Ascending aorta (tissue), 2 donors: ENCODE data around the gene ATP11A. TPM values are rescaled to one million over a fixed set of nuclear protein-coding genes. Genes with fewer than 3 reads are reported as not detected.

ENCODE experiments used
- DNase-seq, 2 donors: peaks; one replicate each; pipeline ENCODE4 v3.0.0-alpha.2; 2019; ENCODE audit warnings: low spot score in 2 of 2
- H3K27ac ChIP-seq, 2 donors: fragments of 200-600 bp; sonication (generic); one replicate each; pipeline ENCODE4 v1.5.1; 2016 to 2017; ENCODE audit warnings: mild to moderate bottlenecking in 1 of 2
- H3K27me3 ChIP-seq: fragments of 200-600 bp; sonication (generic); one replicate; pipeline ENCODE4 v1.5.1; 2017
- H3K36me3 ChIP-seq, 2 donors: fragments of 200-600 bp; sonication (generic); one replicate each; pipeline ENCODE4 v1.5.1; 2016
- H3K4me1 ChIP-seq, 2 donors: fragments of 200-600 bp; sonication (generic); one replicate each; pipeline ENCODE4 v1.5.1; 2016 to 2017; ENCODE audit warnings: mild to moderate bottlenecking in 1 of 2
- H3K4me3 ChIP-seq, 2 donors: fragments of 200-600 bp; sonication (generic); one replicate each; pipeline ENCODE4 v1.5.1; 2016 to 2017; ENCODE audit warnings: mild to moderate bottlenecking in 1 of 2
- H3K9me3 ChIP-seq, 2 donors: fragments of 200-600 bp; sonication (generic); one replicate each; pipeline ENCODE4 v1.5.1; 2016
- CTCF ChIP-seq, 3 experiments: fragments of 200-600 bp in 2 of 3; fragments of 450-650 bp in 1 of 3; sonication (generic) in 2 of 3; IDR thresholded peaks; one replicate each; pipeline ENCODE4 v1.5.1; 2016 to 2019; ENCODE audit warnings: antibody characterized with exemption in 3 of 3, mild to moderate bottlenecking in 1 of 3, moderate library complexity in 1 of 3
- intact Hi-C: fragments of 100-400 bp; cut with DNase I; formaldehyde crosslinking; loops from one replicate; pipeline ENCODE4 v1.15.1; 2023
- total RNA-seq: library from RNA; depleted of rRNA; stranded (reverse); fragments of >200 nt; gene quantifications from one replicate; pipeline ENCODE4 v1.1.0, GENCODE V29; 2016

Gene ATP11A
- total RNA-seq, 1 donor from 2014 or later: 50.1 TPM

GRCh38 chr13:112836940-112837339 lies 147.1 kb downstream of the ATP11A start:
- no peak for DNase-seq
- intact Hi-C loops: no loop called here

GRCh38 chr13:112837371-112838037 lies 147.7 kb downstream of the ATP11A start:
- H3K27me3 ChIP-seq: no peaks in the 10 kb centered on the region
- intact Hi-C loops: no loop called here
- TF ChIP-seq CTCF (IDR thresholded peaks at IDR 0.05): no peak
- no peak overlapping the region for H3K27ac ChIP-seq
- no peak overlapping the region for H3K4me3 ChIP-seq
- no peaks in the 10 kb centered on the region for H3K9me3 ChIP-seq
- peaks cover 25 to 39% of the 10 kb centered on the region in 2 donors for H3K36me3 ChIP-seq
- no peak for DNase-seq
- H3K4me1 ChIP-seq: peaks cover 0 to 3% of the 10 kb centered on the region in 2 donors

More at GRCh38 chr13:112836940-112837339, 147.1 kb downstream of the ATP11A start:
- H3K4me1 ChIP-seq: peaks cover 0 to 2% of the 10 kb centered on the region in 2 donors
- no peaks in the 10 kb centered on the region for H3K9me3 ChIP-seq
- no peak overlapping the region for H3K4me3 ChIP-seq
- no peaks in the 10 kb centered on the region for H3K27me3 ChIP-seq
- no peak overlapping the region for H3K27ac ChIP-seq
- TF ChIP-seq CTCF (IDR thresholded peaks at IDR 0.05): no peak
- H3K36me3 ChIP-seq: peaks cover 30 to 45% of the 10 kb centered on the region in 2 donors

GRCh38 chr13:112838038-112838841 lies 148.4 kb downstream of the ATP11A start:
- Histone ChIP-seq H3K27ac (no peak overlapping the region), H3K36me3 (peaks cover 24 to 32% of the 10 kb centered on the region in 2 donors)
- TF ChIP-seq CTCF (IDR thresholded peaks at IDR 0.05): no peak

GRCh38 chr13:112838842-112839117 lies 148.9 kb downstream of the ATP11A start:
- no peaks in the 10 kb centered on the region for H3K9me3 ChIP-seq
- H3K36me3 ChIP-seq: peaks cover 20 to 27% of the 10 kb centered on the region in 2 donors
- no peaks in the 10 kb centered on the region for H3K27me3 ChIP-seq
- no peak for TF ChIP-seq CTCF (IDR thresholded peaks at IDR 0.05)
- intact Hi-C loops: no loop called here
- no peak overlapping the region for H3K4me3 ChIP-seq
- no peak for DNase-seq
- peaks cover 0 to 3% of the 10 kb centered on the region in 2 donors for H3K4me1 ChIP-seq
- H3K27ac ChIP-seq: no peak overlapping the region

More at GRCh38 chr13:112838038-112838841, 148.4 kb downstream of the ATP11A start:
- Histone ChIP-seq H3K4me3 (no peak overlapping the region), H3K27me3 (no peaks in the 10 kb centered on the region), H3K9me3 (no peaks in the 10 kb centered on the region), H3K4me1 (peaks cover 0 to 3% of the 10 kb centered on the region in 2 donors)
- intact Hi-C loops: no loop called here
- DNase-seq: no peak

- no peaks in the 10 kb centered on the region for H3K9me3 ChIP-seq
- no peak for DNase-seq
- intact Hi-C loops: no loop called here
- peaks cover 14 to 25% of the 10 kb centered on the region in 2 donors for H3K36me3 ChIP-seq
- no peaks in the 10 kb centered on the region for H3K27me3 ChIP-seq
- no peak for TF ChIP-seq CTCF (IDR thresholded peaks at IDR 0.05)
- no peak overlapping the region for H3K27ac ChIP-seq
- H3K4me1 ChIP-seq: peaks cover 0 to 3% of the 10 kb centered on the region in 2 donors
- H3K4me3 ChIP-seq: no peak overlapping the region
Measured at GRCh38 chr13:112839356-112840105, 149.7 kb downstream of the ATP11A start.
